LHCN-M2 (cell line): Measurements from ENCODE around the gene TPD52L2. TPM values are rescaled to one million over a fixed set of nuclear protein-coding genes. Genes with fewer than 3 reads are reported as not detected.
"Not testable (repeated sequence)": the region's sequence is repeated elsewhere in the genome, so short reads cannot be mapped to it uniquely, and the experiment has no call there.

Experiments
- DNase-seq: peaks from one replicate; pipeline ENCODE4 v3.0.0-alpha.2; 2012; ENCODE audit warnings: low read depth
- total RNA-seq: library from RNA; depleted of rRNA; stranded (reverse); fragments of >200 nt; gene quantifications from 2 replicates; pipeline ENCODE4 v1.2.3, GENCODE V29; 2014

TPD52L2 gene
- total RNA-seq, 1 experiment from 2014 or later, result 118 TPM

GRCh38 chr20:63855363-63856097, 9.5 kb upstream of the TPD52L2 start:
- DNase-seq, result no peak

DNA sequence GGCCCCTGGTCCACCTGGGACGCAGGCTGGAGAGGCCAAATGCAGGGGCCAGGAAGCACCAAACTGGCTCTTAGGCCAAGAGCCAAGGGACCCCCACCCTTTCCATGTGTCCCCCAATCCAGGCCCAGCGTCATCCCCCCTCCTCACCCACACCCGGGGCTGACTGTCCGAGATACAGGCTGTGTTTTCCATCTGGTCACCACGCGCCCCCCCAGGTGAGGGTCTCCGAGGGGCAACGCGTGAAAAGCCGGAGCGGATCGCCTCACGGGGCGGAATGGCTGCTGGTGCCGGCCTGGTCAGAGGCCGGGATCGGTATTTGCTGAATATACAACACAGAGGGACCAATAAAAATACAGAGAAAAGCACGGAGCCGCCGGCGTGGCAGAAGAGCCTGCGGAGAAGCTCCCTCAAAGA, 9.0 kb upstream of the TPD52L2 start:
- no peak for DNase-seq

- DNase-seq, result no peak
Measured at GRCh38 chr20:63857764-63858392, 7.2 kb upstream of the TPD52L2 start.

- peak; percentile 48 for DNase-seq
Measured at GRCh38 chr20:63858393-63859165, 6.5 kb upstream of the TPD52L2 start.

DNA sequence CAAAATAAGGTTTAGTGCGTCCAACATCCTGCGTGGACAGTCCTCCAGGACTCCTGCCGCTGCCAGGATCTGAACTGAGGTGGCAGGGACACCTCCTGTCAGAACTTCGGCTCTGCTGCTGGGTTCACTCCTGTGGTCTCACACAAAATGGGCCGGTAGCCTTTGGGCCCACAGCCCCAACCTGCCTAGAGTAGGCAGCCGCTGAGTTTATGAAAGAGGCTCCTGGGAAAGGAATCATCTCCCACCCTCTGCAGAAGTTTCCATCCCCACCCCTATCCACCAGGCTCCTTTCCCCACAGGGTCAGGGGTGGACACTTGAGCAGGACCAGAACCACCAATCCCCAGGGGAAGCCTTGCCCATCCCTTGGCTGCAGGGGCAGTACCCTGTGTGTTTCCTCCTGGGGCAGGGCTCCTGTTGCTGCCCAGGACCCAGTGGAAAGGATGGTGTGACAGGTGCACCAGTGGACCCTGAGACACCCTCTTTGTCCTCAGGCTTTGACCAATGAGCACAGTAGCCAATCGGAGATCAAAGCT, 5.8 kb upstream of the TPD52L2 start:
- DNase-seq, result no peak

DNA sequence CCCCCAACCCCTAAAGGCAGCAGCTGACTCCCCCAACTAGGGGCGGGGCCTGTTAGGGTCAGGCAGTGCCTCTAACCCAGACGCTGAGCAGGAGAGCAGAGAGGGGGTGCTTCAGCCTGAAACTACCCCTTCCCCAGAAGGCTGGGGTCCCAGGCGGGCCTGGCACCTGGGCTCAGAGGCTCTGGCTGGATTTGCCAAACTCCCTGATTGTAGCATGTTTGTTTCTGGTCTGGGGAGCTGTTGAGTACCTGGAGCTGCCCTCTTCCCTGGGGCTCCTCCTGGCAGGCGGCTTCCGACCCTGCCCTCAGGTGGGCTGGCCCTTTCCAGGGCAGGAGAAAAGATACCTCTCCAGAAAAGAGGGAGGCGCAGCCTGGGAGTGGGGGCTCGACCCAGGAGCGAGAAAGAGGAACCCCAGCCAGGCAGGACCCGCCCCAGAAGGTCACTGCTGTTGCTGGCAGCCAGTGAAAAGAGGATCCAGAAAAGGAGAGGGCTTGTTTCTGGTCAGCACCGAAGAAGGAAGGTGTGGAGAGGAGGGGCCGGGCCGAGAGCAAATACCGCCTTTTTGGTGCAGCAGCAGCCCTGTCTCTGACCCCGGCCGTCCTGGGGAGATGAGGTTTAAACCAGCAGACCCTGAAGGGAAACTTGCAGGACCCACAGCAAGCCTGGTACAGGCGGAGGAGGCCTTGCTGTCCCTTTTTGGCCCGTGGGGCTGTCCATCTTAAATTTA, 4.6 kb upstream of the TPD52L2 start:
- no peak for DNase-seq

- DNase-seq, result no peak
Measured at GRCh38 chr20:63861365-63861934, 3.6 kb upstream of the TPD52L2 start, which contains the start of gene ABHD16B. TSS of gene ABHD16B (plus strand) at chr20:63861498. CDS start at chr20:63861541, 43 bp downstream.

DNA sequence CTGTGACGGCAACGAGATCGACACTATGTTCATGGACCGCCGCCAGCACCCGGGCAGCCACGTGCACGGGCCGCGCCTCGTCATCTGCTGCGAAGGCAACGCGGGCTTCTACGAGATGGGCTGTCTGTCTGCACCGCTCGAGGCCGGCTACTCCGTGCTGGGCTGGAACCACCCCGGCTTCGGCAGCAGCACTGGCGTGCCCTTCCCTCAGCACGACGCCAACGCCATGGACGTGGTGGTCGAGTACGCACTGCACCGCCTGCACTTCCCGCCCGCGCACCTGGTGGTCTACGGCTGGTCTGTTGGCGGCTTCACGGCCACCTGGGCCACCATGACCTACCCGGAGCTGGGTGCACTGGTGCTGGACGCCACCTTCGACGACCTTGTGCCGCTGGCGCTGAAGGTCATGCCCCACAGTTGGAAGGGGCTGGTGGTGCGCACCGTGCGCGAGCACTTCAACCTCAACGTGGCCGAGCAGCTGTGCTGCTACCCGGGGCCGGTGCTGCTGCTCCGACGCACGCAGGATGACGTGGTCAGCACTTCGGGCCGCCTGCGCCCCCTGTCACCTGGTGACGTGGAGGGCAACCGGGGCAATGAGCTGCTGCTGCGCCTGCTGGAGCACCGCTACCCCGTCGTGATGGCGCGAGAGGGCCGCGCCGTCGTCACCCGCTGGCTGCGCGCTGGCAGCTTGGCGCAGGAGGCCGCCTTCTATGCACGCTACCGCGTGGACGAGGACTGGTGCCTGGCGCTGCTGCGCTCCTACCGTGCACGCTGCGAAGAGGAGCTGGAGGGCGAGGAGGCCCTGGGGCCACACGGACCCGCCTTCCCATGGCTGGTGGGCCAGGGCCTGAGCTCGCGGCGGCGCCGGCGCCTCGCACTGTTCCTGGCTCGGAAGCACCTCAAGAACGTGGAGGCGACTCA, 2.8 kb upstream of the TPD52L2 start:
- no peak for DNase-seq

- no peak for DNase-seq
Measured at GRCh38 chr20:63863021-63863797, 1.9 kb upstream of the TPD52L2 start.

- peak; percentile 78 for DNase-seq
Measured at GRCh38 chr20:63863798-63864544, 1.1 kb upstream of the TPD52L2 start.

DNA sequence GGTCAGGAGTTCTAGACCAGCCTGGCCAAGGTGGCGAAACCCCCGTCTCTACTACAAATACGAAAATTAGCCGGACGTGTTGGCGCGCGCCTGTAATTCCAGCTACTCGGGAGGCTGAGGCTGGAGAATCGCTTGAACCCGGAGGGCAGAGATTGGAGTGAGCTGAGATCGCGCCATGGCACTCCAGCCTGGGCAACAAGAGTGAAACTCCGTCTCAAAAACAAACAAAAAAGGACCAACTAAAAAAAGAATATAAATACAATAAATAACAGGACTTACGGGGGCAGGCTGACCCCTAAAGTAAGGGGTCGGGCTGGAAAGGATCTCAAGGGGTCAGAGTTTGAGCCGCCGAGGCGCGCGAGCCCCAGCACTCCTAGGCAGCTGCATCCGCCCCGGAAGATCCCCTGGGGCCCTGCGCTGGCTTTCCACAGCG, 509 bp upstream of the TPD52L2 start:
- no peak for DNase-seq

DNA sequence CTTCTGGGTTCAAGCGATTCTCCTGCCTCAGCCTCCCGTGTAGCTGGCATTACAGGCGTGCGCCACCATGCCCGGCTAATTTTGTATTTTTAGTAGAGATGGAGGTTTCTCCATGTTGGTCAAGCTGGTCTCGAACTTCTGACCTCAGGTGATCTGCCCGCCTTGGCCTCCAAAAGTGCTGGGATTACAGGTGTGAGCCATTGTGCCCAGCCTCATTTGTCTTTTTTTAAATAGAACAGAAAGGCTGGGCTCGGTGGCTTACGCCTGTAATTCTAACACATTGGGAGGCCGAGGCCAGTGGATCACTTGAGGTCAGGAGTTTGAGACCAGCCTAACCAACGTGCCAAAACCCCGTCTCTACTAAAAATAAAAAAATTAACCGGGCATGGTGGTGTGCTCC, 2.0 kb downstream of the TPD52L2 start:
- DNase-seq, result not testable (repeated sequence)

GRCh38 chr20:63868264-63868663, 3.2 kb downstream of the TPD52L2 start:
- DNase-seq, result no peak

DNA sequence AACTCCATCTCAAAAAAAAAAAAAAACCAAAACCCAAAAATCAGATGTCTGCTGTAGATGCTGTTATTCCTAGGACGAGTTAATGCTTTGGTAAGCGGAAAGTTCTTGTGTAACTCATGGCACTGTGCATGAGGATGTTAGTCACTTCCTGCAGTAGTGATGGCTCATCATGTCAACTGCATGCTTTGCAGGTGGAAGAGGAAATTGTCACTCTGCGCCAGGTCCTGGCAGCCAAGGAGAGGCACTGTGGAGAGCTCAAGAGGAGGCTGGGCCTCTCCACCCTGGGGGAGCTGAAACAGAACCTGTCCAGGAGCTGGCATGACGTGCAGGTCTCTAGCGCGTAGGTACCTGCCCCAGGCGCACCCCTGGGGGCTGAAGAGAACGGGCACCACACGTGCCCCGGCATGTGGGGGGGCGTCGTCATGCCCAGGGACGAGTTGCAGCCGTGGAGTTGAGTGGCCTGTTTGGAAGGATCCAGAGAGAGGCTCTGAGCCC, 8.5 kb downstream of the TPD52L2 start:
- DNase-seq, result peak; percentile 66

DNA sequence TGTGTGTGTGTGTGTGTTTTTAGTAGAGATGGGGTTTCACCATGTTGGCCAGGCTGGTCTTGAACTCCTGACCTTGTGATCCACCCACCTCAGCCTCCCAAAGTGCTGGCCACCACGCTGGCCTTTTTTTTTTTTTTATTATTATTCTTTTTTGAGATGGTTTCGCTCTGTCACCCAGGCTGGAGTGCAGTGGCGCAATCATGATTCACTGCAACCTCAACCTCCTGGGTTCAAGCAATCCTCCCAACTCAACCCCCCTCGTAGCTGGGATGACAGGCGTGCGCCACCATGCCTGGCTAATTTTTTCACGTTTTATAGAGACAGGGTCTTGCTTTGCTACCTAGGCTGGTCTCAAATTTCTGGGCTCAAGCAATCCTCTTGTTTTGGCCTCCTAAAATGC, 9.2 kb downstream of the TPD52L2 start:
- DNase-seq, result not testable (repeated sequence)

- no peak for DNase-seq
Measured at GRCh38 chr20:63876489-63877036, 11.5 kb downstream of the TPD52L2 start.

DNA sequence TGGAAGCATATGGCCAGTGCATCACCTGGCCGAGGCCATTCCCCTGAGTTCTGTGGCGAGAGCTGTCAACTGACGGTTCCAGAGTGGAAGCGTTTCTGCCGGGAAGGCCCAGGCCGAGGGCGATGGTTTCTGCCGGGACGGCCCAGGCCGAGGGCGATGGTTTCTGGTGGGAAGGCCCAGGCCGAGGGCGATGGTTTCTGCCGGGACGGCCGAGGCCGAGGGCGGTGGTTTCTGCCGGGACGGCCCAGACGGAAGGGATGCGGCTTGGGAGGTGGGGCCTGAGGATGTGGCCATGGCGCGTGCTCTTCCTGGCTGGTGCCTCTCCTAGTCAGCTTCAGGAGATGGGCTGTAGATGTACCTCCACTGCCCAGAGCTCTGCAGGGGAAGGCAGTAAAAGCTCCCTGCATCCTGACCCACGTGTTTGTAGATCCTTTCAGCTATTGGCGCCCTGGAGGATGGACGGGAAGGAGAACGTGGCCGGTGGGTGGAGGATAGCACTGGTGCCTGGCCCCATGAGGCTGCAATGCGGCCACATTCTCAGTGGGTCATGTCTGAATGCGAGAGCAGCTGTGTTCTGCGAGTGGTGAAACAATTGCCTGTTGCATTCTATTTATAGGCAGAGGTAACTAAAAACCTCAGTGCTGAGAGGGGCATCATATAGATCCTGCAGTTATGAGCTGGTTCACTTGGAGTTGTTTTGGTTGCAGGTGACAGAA, 12.8 kb downstream of the TPD52L2 start:
- no peak for DNase-seq
